Measurements from ENCODE around the gene C14orf119. TPM values are rescaled to one million over a fixed set of nuclear protein-coding genes. Genes with fewer than 3 reads are reported as not detected.
A peak's percentile ranks its signal among the peaks of the same experiment; 100 is the strongest.

The C14orf119 gene
- total and polyA plus RNA-seq, 2 donors from 2014 or later = 42.8 to 56.6 TPM

DNA sequence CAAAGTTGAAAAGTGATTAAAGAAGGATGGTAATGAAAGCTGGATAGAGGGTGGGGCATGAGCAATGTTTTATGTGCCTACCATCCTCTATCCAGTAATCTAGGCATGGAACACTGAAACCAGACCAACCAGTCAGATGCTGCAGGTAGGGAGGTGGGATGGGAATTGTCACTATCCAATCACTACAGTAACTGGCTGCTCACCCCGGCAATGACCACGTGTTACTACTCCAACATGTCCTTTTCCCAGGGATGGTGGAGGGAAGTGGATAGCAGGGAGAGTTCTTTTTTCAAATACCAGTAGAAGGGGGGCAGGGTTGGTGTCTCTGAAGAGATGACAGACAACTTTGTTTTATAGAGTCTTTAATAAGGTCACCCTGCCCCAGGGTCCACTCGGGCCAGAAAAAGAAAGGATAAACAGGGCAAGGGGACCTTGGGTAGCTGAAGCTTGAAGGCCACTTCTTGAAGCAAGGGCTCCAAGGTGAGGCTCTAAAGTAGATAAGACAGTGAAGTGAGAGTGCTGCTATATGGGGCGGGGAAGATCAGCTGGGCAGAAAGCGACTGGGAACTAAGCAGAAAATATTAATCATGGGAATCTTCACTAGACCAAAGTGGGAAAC lies 23.3 kb upstream of the C14orf119 start:
- FAIRE-seq (no peak), DNase-seq (peak in 2 of 5 donors; percentile 43 to 50)
- Histone ChIP-seq H3K4me1 (ENCODE audit: control insufficient read depth in 2 of 3, insufficient read depth in 2 of 3, low read depth in 1 of 3, low read length in 3 of 3) (peaks cover 3 to 24% (median 21%) of the 10 kb centered on the region in 3 donors), H3K4me3 (ENCODE audit: low read length in 3 of 3) (peak overlapping the region in 2 of 3 donors; percentile 36 to 81), H3K36me3 (ENCODE audit: control insufficient read depth in 2 of 3, insufficient read depth in 3 of 3, low read length in 3 of 3) (peaks cover 13 to 57% (median 31%) of the 10 kb centered on the region in 3 donors), H3K9me3 (ENCODE audit: control insufficient read depth in 2 of 3, insufficient read depth in 1 of 3, low read length in 3 of 3) (no peaks in the 10 kb centered on the region), H3K9ac (ENCODE audit: low read length in 3 of 3) (peak overlapping the region in 2 of 3 donors; percentile 63 to 93), H3K27me3 (ENCODE audit: control insufficient read depth, insufficient read depth, low read length) (no peaks in the 10 kb centered on the region), H3K27ac (ENCODE audit: low read depth in 2 of 2, low read length in 2 of 2) (peak overlapping the region; percentile 61 to 83)
- TF ChIP-seq, protein P1, sequence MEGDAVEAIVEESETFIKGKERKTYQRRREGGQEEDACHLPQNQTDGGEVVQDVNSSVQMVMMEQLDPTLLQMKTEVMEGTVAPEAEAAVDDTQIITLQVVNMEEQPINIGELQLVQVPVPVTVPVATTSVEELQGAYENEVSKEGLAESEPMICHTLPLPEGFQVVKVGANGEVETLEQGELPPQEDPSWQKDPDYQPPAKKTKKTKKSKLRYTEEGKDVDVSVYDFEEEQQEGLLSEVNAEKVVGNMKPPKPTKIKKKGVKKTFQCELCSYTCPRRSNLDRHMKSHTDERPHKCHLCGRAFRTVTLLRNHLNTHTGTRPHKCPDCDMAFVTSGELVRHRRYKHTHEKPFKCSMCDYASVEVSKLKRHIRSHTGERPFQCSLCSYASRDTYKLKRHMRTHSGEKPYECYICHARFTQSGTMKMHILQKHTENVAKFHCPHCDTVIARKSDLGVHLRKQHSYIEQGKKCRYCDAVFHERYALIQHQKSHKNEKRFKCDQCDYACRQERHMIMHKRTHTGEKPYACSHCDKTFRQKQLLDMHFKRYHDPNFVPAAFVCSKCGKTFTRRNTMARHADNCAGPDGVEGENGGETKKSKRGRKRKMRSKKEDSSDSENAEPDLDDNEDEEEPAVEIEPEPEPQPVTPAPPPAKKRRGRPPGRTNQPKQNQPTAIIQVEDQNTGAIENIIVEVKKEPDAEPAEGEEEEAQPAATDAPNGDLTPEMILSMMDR (IDR thresholded peaks at IDR 0.05; ENCODE audit: borderline replicate concordance, extremely low read depth, insufficient read depth) = no peak
- intact Hi-C loops (cut with DNase I) = no loop called here

DNA sequence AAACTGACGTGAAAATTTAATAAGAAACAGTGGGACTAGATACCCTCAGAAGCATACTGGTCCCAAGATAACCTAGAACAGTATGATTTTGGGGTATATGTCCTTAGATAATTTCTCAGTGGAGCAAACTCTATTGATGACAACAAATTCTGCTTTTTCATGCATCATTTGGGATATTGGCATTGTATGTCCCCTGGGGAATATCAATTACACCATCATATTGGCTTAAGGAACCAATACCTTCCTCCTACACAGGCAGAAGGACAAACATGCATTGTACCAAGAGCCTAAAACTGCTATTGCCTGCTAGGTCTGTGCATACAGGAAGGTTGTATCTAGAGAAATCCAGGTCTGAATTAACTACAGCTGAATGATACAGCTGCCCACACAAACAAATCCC lies 20.4 kb upstream of the C14orf119 start:
- H3K27ac ChIP-seq (ENCODE audit: low read depth in 2 of 2, low read length in 2 of 2) = no peak overlapping the region
- no peaks in the 10 kb centered on the region for H3K27me3 ChIP-seq (ENCODE audit: control insufficient read depth, insufficient read depth, low read length)
- DNase-seq (no peak), FAIRE-seq (no peak)
- peaks cover 3 to 24% (median 19%) of the 10 kb centered on the region in 3 donors for H3K4me1 ChIP-seq (ENCODE audit: control insufficient read depth in 2 of 3, insufficient read depth in 2 of 3, low read depth in 1 of 3, low read length in 3 of 3)
- no peak overlapping the region for H3K9ac ChIP-seq (ENCODE audit: low read length in 3 of 3)
- intact Hi-C loops (cut with DNase I) = no loop called here
- H3K9me3 ChIP-seq (ENCODE audit: control insufficient read depth in 2 of 3, insufficient read depth in 1 of 3, low read length in 3 of 3) = no peaks in the 10 kb centered on the region
- no peak overlapping the region for H3K4me3 ChIP-seq (ENCODE audit: low read length in 3 of 3)
- TF ChIP-seq, protein P1 (IDR thresholded peaks at IDR 0.05; ENCODE audit: borderline replicate concordance, extremely low read depth, insufficient read depth) = no peak
- H3K36me3 ChIP-seq (ENCODE audit: control insufficient read depth in 2 of 3, insufficient read depth in 3 of 3, low read length in 3 of 3) = peaks cover 21 to 71% (median 40%) of the 10 kb centered on the region in 3 donors

DNA sequence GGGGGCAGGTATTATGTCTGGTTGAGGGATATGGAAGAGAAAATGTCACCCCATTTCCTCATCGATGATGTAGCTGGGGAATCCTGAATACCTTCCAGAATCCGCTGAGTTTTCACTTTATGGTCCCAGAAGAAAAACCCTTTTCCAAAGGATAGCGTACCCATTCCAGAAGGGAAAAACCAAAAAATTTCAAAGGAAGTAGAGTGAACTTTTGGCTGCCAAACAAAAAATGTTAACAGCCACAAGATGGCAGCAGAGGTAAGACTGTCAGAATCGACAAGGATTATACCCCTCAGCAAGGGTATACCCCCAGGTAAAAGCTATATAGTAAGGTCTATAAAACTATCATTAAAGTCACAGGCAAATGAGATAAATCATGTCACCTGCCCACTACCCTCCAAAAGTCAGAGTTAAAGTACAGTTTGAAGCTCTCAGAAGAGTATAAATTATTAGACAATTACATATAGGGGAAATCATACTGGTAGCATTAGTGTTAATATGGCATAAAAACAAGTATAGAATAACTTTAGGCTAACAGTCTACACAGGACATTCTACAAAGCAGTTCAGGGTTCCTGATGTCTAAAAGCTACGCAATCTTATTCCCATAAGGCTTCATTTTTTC lies 18.4 kb upstream of the C14orf119 start:
- H3K9ac ChIP-seq (ENCODE audit: low read length in 3 of 3) = peak overlapping the region in 2 of 3 donors; percentile 22 to 28
- peak in 2 of 5 donors; percentile 20 to 47 for DNase-seq
- peaks cover 2 to 12% (median 9%) of the 10 kb centered on the region in 3 donors for H3K4me1 ChIP-seq (ENCODE audit: control insufficient read depth in 2 of 3, insufficient read depth in 2 of 3, low read depth in 1 of 3, low read length in 3 of 3)
- no peaks in the 10 kb centered on the region for H3K9me3 ChIP-seq (ENCODE audit: control insufficient read depth in 2 of 3, insufficient read depth in 1 of 3, low read length in 3 of 3)
- peak overlapping the region; percentile 8 to 63 for H3K27ac ChIP-seq (ENCODE audit: low read depth in 2 of 2, low read length in 2 of 2)
- TF ChIP-seq, protein P1 (IDR thresholded peaks at IDR 0.05; ENCODE audit: borderline replicate concordance, extremely low read depth, insufficient read depth) = no peak
- peaks cover 26 to 89% (median 50%) of the 10 kb centered on the region in 3 donors for H3K36me3 ChIP-seq (ENCODE audit: control insufficient read depth in 2 of 3, insufficient read depth in 3 of 3, low read length in 3 of 3)
- H3K27me3 ChIP-seq (ENCODE audit: control insufficient read depth, insufficient read depth, low read length) = no peaks in the 10 kb centered on the region
- intact Hi-C loops (cut with DNase I) = no loop called here
- FAIRE-seq = no peak
- H3K4me3 ChIP-seq (ENCODE audit: low read length in 3 of 3) = no peak overlapping the region

Data from kidney (tissue), 14 donors.